Esophagus squamous epithelium (tissue), 4 donors: Measurements from ENCODE around the gene SPEF2.

Experiments
- POLR2A ChIP-seq, 4 donors: fragments of 450-650 bp; IDR thresholded peaks; one replicate each; pipeline ENCODE4 v1.6.1; 2017; ENCODE audit warnings: antibody characterized with exemption in 4 of 4, mild to moderate bottlenecking in 4 of 4, moderate library complexity in 3 of 4
- TF ChIP-seq, protein P1 (sequence below), 6 experiments: fragments of 450-650 bp in 4 of 6; fragments of 200-600 bp in 2 of 6; sonication (generic) in 2 of 6; IDR thresholded peaks; one replicate each; pipeline ENCODE4 v1.5.1; 2016 to 2019; ENCODE audit warnings: antibody characterized with exemption in 6 of 6, mild to moderate bottlenecking in 4 of 6, moderate library complexity in 4 of 6

DNA sequence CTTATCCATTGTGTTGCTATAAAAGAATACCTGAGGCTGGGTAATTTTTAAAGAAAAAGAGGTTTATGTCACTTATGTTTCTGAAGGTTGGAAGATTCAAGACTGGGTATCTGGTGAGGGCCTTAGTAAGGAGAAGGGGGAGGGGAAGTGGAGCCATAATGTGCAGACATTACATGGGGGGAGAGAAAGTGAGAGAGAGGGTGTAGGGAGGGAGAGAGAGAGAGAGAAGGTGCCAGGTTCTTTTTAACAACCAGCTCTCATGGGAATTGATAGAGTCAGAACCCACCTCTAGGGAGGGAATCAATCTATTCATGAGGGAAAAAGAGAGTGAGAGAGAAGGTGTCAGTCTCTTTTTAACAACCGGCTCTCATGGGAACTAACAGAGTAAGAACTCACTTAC, 29.5 kb downstream of the SPEF2 start:
- TF ChIP-seq, protein P1, sequence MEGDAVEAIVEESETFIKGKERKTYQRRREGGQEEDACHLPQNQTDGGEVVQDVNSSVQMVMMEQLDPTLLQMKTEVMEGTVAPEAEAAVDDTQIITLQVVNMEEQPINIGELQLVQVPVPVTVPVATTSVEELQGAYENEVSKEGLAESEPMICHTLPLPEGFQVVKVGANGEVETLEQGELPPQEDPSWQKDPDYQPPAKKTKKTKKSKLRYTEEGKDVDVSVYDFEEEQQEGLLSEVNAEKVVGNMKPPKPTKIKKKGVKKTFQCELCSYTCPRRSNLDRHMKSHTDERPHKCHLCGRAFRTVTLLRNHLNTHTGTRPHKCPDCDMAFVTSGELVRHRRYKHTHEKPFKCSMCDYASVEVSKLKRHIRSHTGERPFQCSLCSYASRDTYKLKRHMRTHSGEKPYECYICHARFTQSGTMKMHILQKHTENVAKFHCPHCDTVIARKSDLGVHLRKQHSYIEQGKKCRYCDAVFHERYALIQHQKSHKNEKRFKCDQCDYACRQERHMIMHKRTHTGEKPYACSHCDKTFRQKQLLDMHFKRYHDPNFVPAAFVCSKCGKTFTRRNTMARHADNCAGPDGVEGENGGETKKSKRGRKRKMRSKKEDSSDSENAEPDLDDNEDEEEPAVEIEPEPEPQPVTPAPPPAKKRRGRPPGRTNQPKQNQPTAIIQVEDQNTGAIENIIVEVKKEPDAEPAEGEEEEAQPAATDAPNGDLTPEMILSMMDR (IDR thresholded peaks at IDR 0.05): no peak
- no peak for TF ChIP-seq POLR2A (IDR thresholded peaks at IDR 0.05)
